Measurements from ENCODE around the gene CD109. TPM values are rescaled to one million over a fixed set of nuclear protein-coding genes. Genes with fewer than 3 reads are reported as not detected.

CD109 gene
- total and polyA plus RNA-seq, 2 of the 4 experiments (the other 2 are of a cell fraction), result 3.6 to 5.0 TPM

GRCh38 chr6:73656531-73657145 is 39.4 kb upstream of the CD109 start:
- no peaks in the 10 kb centered on the region for H3K27me3 ChIP-seq (ENCODE audit: control insufficient read depth, insufficient read depth, low read length)
- H3K18ac ChIP-seq (ENCODE audit: low read depth, low read length), result no peak overlapping the region
- no peaks in the 10 kb centered on the region for H3K36me3 ChIP-seq (ENCODE audit: control insufficient read depth, insufficient read depth, low read length)
- no peak overlapping the region for H3K4me3 ChIP-seq (ENCODE audit: insufficient read depth, low read depth, low read length)
- in situ Hi-C loops (cut with MboI; ENCODE audit: low sequenced_read_pairs) (no loop called here), dilution Hi-C loops (cut with HindIII; ENCODE audit: low sequenced_read_pairs, unreplicated experiment) (no loop called here), intact Hi-C loops (cut with micrococcal nuclease) (no loop called here)
- no peak overlapping the region for H2BK15ac ChIP-seq (ENCODE audit: low read depth, low read length)
- TF ChIP-seq USF2 (IDR thresholded peaks at IDR 0.05; ENCODE audit: low read depth, low read length), result no peak
- TF ChIP-seq CEBPB (IDR thresholded peaks at IDR 0.05; ENCODE audit: low read depth, low read length), result no peak
- TF ChIP-seq FOS (IDR thresholded peaks at IDR 0.05; ENCODE audit: low read depth, low read length), result no peak
- H2BK5ac ChIP-seq (ENCODE audit: low read depth, low read length, poor library complexity, severe bottlenecking), result no peak overlapping the region
- H3K9ac ChIP-seq (ENCODE audit: low read depth, low read length), result no peak overlapping the region
- no peak overlapping the region for H2AFZ ChIP-seq (replicated peaks; ENCODE audit: low read length, poor library complexity)
- no peak overlapping the region for H4K5ac ChIP-seq (ENCODE audit: low read depth, low read length)
- no peak overlapping the region for H2AK5ac ChIP-seq (ENCODE audit: low read depth, low read length)
- H2BK120ac ChIP-seq (ENCODE audit: low read depth, low read length), result no peak overlapping the region
- no peak overlapping the region for H4K8ac ChIP-seq (ENCODE audit: low read depth in 2 of 2, low read length in 2 of 2)
- CTCF ChIA-PET, result no interaction called here
- DNase-seq, result no peak
- POLR2A ChIA-PET (ENCODE audit: unreplicated experiment), result no interaction called here
- H2AK9ac ChIP-seq (replicated peaks; ENCODE audit: low read depth, low read length, poor library complexity), result no peak overlapping the region
- peaks cover 13 to 28% of the 10 kb centered on the region in 2 experiments; a peak in 3 of 4 replicates for H3K79me1 ChIP-seq (ENCODE audit: low read depth in 1 of 2, low read length in 2 of 2)
- H3K27ac ChIP-seq (ENCODE audit: insufficient read depth, low read length), result no peak overlapping the region
- H3K9me3 ChIP-seq (ENCODE audit: control insufficient read depth, insufficient read depth, low read length), result no peaks in the 10 kb centered on the region
- no peaks in the 10 kb centered on the region for H4K20me1 ChIP-seq (ENCODE audit: insufficient read depth, low read length)
- no TSS peak for BruUV-seq (replicated peaks)
- no peak overlapping the region for H3K23ac ChIP-seq (ENCODE audit: low read depth, low read length)
- H3K9me1 ChIP-seq (ENCODE audit: insufficient read depth, low read length), result peaks cover 6% of the 10 kb centered on the region; the same call in 1 of the 2 replicates
- no CpG with 5 or more reads among the region's 2 CpGs for WGBS, 2 experiments (ENCODE audit: extremely low coverage in 2 of 2, insufficient read length in 1 of 2)
- ATAC-seq (ENCODE audit: low read depth), result no peak
- H3K4ac ChIP-seq (ENCODE audit: low read depth, low read length), result no peak overlapping the region
- H3K14ac ChIP-seq (replicated peaks; ENCODE audit: low read depth, low read length), result no peak overlapping the region
- peaks cover 3% of the 10 kb centered on the region; the same call in 1 of the 2 replicates for H3K4me1 ChIP-seq (ENCODE audit: control insufficient read depth, insufficient read depth, low read length)
- H3K56ac ChIP-seq (ENCODE audit: extremely low read depth, insufficient read depth, low read length), result no peak overlapping the region
- H4K91ac ChIP-seq (ENCODE audit: insufficient read depth, low read depth, low read length), result no peak overlapping the region
- no peak overlapping the region for H2BK20ac ChIP-seq (ENCODE audit: low read depth, low read length)
- H3K4me2 ChIP-seq (ENCODE audit: low read depth, low read length), result no peak overlapping the region

All from IMR-90 (cell line).